GM19043 (cell line): Measurements from ENCODE around the gene ATG13.

ENCODE experiments used
- ATAC-seq: cut with Tn5 transposase; IDR thresholded peaks from one replicate; pipeline ENCODE4 v1.9.1; 2021; ENCODE audit warnings: low read depth; ENCODE audit not compliant: unreplicated experiment

The ATG13 gene

GRCh38 chr11:46719543-46720218 lies 102.3 kb downstream of the ATG13 start:
- no peak for ATAC-seq

GRCh38 chr11:46721286-46721685 lies 103.9 kb downstream of the ATG13 start:
- ATAC-seq, result no peak

GRCh38 chr11:46722566-46723358 lies 105.4 kb downstream of the ATG13 start:
- no peak for ATAC-seq

DNA sequence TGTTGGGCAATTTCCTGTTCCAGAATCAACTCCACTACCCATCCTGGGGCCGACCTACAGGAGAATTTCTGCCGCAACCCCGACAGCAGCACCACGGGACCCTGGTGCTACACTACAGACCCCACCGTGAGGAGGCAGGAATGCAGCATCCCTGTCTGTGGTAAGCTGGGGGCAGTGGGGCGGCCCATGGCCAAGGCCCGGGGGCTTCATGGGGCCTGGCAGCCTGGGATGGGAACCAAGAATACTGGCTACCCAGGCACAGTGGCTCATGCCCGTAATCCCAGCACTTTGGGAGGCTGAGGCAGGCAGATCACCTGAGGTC lies 106.0 kb downstream of the ATG13 start:
- ATAC-seq, result no peak

DNA sequence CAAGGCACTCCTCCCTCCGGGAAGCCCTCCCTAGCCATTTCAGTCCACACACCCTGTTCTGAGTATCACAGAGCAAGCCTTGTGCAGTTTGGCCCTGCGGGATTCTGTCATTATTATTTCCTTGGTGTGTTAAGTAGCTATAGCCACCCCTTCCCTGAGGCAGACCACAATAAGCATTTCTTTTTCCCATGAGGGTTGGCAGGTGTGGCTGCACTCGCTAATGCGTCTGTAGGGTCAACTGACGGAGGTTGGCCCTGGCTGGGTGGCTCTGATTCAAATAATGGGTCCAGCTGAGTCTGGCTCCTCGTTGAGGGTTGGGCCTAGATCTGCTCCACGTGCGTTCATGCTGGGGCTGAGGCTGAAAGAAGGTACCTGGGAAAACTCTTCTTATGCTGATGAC lies 106.7 kb downstream of the ATG13 start:
- ATAC-seq, result no peak
